GM23338 (cell line): ENCODE results near the gene NSD1. TPM values are rescaled to one million over a fixed set of nuclear protein-coding genes. Genes with fewer than 3 reads are reported as not detected.
A peak's percentile ranks its signal among the peaks of the same experiment; 100 is the strongest.

ENCODE experiments used
- ATAC-seq: fragments of 200-7000 bp; cut with Tn5 transposase; 3 replicates; pipeline ENCODE4 v1.9.1; 2020
- DNase-seq: peaks from one replicate; pipeline ENCODE4 v3.0.0-alpha.2; 2015; ENCODE audit warnings: low spot score
- H2AFZ ChIP-seq: fragments of 200-600 bp; sonication (generic); 2 replicates; pipeline ENCODE4 v1.8.0; 2016; ENCODE audit warnings: antibody characterized with exemption, mild to moderate bottlenecking, moderate library complexity
- H3F3A ChIP-seq: fragments of 200-600 bp; sonication (generic); replicated peaks from 2 replicates; pipeline ENCODE4 v1.8.0; 2017; ENCODE audit warnings: antibody characterized with exemption, mixed run types, low read depth
- H3K27ac ChIP-seq: fragments of 200-600 bp; sonication (generic); 2 replicates; pipeline ENCODE4 v1.6.1; 2016; ENCODE audit warnings: low read depth
- H3K27me3 ChIP-seq: fragments of 200-600 bp; sonication (generic); 2 replicates; pipeline ENCODE4 v1.8.0; 2016; ENCODE audit warnings: mild to moderate bottlenecking, mixed run types, moderate library complexity; ENCODE audit not compliant: insufficient read depth
- H3K36me3 ChIP-seq: fragments of 200-600 bp; sonication (generic); 2 replicates; pipeline ENCODE4 v1.8.0; 2016; ENCODE audit warnings: mild to moderate bottlenecking; ENCODE audit not compliant: insufficient read depth
- H3K4me1 ChIP-seq: fragments of 200-600 bp; sonication (generic); 2 replicates; pipeline ENCODE4 v1.8.0; 2016; ENCODE audit warnings: mild to moderate bottlenecking, moderate library complexity; ENCODE audit not compliant: insufficient read depth
- H3K4me2 ChIP-seq: fragments of 200-600 bp; sonication (generic); 2 replicates; pipeline ENCODE4 v1.7.1; 2017; ENCODE audit warnings: mixed run types
- H3K4me3 ChIP-seq: fragments of 200-600 bp; sonication (generic); 2 replicates; pipeline ENCODE4 v1.6.1; 2016; ENCODE audit warnings: mixed run types
- H3K79me2 ChIP-seq: fragments of 200-600 bp; sonication (generic); replicated peaks from 2 replicates; pipeline ENCODE4 v1.8.0; 2017; ENCODE audit warnings: mild to moderate bottlenecking; ENCODE audit not compliant: insufficient read depth
- H3K9me2 ChIP-seq: fragments of 200-600 bp; sonication (generic); 2 replicates; pipeline ENCODE4 v1.8.0; 2017; ENCODE audit not compliant: insufficient read depth
- H4K20me1 ChIP-seq: fragments of 200-600 bp; sonication (generic); replicated peaks from 2 replicates; pipeline ENCODE4 v1.8.0; 2017; ENCODE audit warnings: mild to moderate bottlenecking; ENCODE audit not compliant: insufficient read depth
- H3K27ac Mint-ChIP-seq: 2 replicates; pipeline ENCODE4 v1.8.0; 2020; ENCODE audit warnings: inconsistent platforms, mild to moderate bottlenecking, moderate library complexity, mixed read lengths
- H3K27me3 Mint-ChIP-seq: 3 replicates; pipeline ENCODE4 v1.8.0; 2022; ENCODE audit warnings: low read depth, mild to moderate bottlenecking, moderate library complexity, mixed read lengths, inconsistent platforms; ENCODE audit not compliant: insufficient read depth, poor library complexity
- H3K36me3 Mint-ChIP-seq: 3 replicates; pipeline ENCODE4 v1.8.0; 2021; ENCODE audit warnings: low read depth, mild to moderate bottlenecking, inconsistent platforms, moderate library complexity, mixed read lengths
- H3K4me1 Mint-ChIP-seq: 3 replicates; pipeline ENCODE4 v1.8.0; 2020; ENCODE audit warnings: mild to moderate bottlenecking, inconsistent platforms, mixed read lengths
- H3K4me3 Mint-ChIP-seq: 3 replicates; pipeline ENCODE4 v1.8.0; 2021; ENCODE audit warnings: moderate library complexity, mild to moderate bottlenecking, inconsistent platforms, mixed read lengths
- H3K9me3 Mint-ChIP-seq: 3 replicates; pipeline ENCODE4 v1.8.0; 2020; ENCODE audit warnings: moderate library complexity, mild to moderate bottlenecking, inconsistent platforms, mixed read lengths
- CREB1 ChIP-seq: fragments of 250-450 bp; sonication (Bioruptor Pico); IDR thresholded peaks from 2 replicates; pipeline ENCODE4 v1.5.0; 2020; ENCODE audit warnings: low read depth, mild to moderate bottlenecking, moderate library complexity
- EZH2 ChIP-seq: fragments of 200-600 bp; sonication (generic); IDR thresholded peaks from one replicate; pipeline ENCODE4 v1.8.0; 2017; ENCODE audit warnings: antibody characterized with exemption, mild to moderate bottlenecking, low read depth; ENCODE audit not compliant: unreplicated experiment
- EZH2phosphoT487 ChIP-seq: fragments of 200-600 bp; sonication (generic); IDR thresholded peaks from one replicate; pipeline ENCODE4 v1.8.1; 2018; ENCODE audit warnings: antibody characterized with exemption; ENCODE audit not compliant: unreplicated experiment
- JUNB ChIP-seq: IDR thresholded peaks from one replicate; pipeline ENCODE4 v1.6.1; 2016; ENCODE audit warnings: antibody characterized with exemption; ENCODE audit not compliant: unreplicated experiment
- NANOG ChIP-seq: IDR thresholded peaks from 2 replicates; pipeline ENCODE4 v1.6.1; 2016; ENCODE audit warnings: antibody characterized with exemption, borderline replicate concordance
- POLR2AphosphoS5 ChIP-seq: IDR thresholded peaks from 2 replicates; pipeline ENCODE4 v1.6.1; 2016; ENCODE audit warnings: antibody characterized with exemption, low read depth
- STAT1 ChIP-seq: IDR thresholded peaks from one replicate; pipeline ENCODE4 v1.6.1; 2016; ENCODE audit warnings: antibody characterized with exemption; ENCODE audit not compliant: unreplicated experiment
- ZNF114 ChIP-seq: fragments of 250-450 bp; sonication (Bioruptor Pico); IDR thresholded peaks from 2 replicates; pipeline ENCODE4 v1.5.0; 2020; ENCODE audit warnings: mild to moderate bottlenecking, moderate library complexity
- ZNF331 ChIP-seq: fragments of 250-450 bp; sonication (Bioruptor Pico); IDR thresholded peaks from 2 replicates; pipeline ENCODE4 v1.5.0; 2020; ENCODE audit warnings: low read depth, mild to moderate bottlenecking, moderate library complexity
- polyA plus RNA-seq: library from polyadenylated mRNA; unstranded; fragments of >200 nt; fragmentation: Nextera tagmentation; extraction: Ambion mirVana; gene quantifications from 2 replicates; pipeline ENCODE4 v1.2.1, GENCODE V29; 2016
- total RNA-seq: library from RNA; depleted of rRNA; stranded (reverse); fragments of >200 nt; shearing (Covaris generic); gene quantifications from 2 replicates; pipeline ENCODE4 v1.2.3, GENCODE V29; 2014
- TF ChIP-seq, protein P1 (sequence below), 2 experiments: fragments of 200-600 bp in 1 of 2; sonication (generic) in 1 of 2; conservative IDR thresholded peaks; 2 replicates each; pipeline versions ENCODE4 v1.5.1 to v1.6.1; 2016 to 2017; ENCODE audit warnings: antibody characterized with exemption in 2 of 2, low read depth in 2 of 2, mild to moderate bottlenecking in 2 of 2, moderate library complexity in 1 of 2
- TF ChIP-seq, protein P2 (sequence below): fragments of 250-450 bp; sonication (Bioruptor Pico); IDR thresholded peaks from 2 replicates; pipeline ENCODE4 v1.5.0; 2020; ENCODE audit warnings: mild to moderate bottlenecking, moderate library complexity
- TF ChIP-seq, protein P3 (sequence below): IDR thresholded peaks from 2 replicates; pipeline ENCODE4 v1.6.1; 2016; ENCODE audit warnings: antibody characterized with exemption
- TF ChIP-seq, protein P4 (sequence below): IDR thresholded peaks from one replicate; pipeline ENCODE4 v1.6.1; 2018; ENCODE audit warnings: antibody characterized with exemption; ENCODE audit not compliant: unreplicated experiment

Gene NSD1
- total and polyA plus RNA-seq, 2 experiments from 2014 or later: 96.4 to 106 TPM

DNA sequence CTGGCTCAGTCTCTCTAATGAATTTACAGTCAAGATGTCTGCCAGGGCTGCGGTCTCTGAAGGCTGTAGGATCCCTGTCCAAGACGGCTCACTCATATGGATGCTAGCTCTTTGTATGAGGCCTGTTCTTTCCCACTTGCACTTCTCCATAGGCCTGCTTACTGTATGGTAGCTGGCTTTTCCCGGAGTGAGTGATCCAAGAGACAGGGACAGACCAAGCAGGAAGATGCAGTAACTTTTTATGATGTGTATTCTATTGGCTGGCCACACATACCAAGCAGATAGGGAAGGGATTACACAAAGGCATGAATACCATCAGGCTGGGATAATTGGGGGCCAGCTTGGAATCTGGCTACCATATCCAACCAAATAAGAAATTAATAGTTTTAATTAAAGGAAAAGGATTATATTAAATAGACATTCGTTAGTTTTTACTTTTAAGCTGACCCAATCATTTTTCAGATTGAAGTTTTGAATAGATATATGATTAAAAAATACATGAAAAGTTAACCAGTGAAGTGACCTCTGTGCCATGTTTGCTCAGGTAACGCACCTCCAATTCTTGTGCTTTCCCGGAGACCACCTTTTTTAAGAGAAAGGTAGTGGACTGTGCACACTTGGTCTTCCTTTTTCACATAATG lies 20.6 kb downstream of the NSD1 start:
- DNase-seq (peak; percentile 18), ATAC-seq (peak; percentile 17; the same call in 2 of the 3 replicates)
- peak overlapping the region; percentile 12; the same call in 1 of the 2 replicates for H3K27ac ChIP-seq
- H3K4me1 ChIP-seq: no peaks in the 10 kb centered on the region
- peaks cover 29% of the 10 kb centered on the region for H3K36me3 ChIP-seq
- no peak overlapping the region for H3K4me3 ChIP-seq
- H4K20me1 ChIP-seq: peaks cover 83% of the 10 kb centered on the region
- H3K36me3 Mint-ChIP-seq: peaks cover 37% of the 10 kb centered on the region
- H3F3A ChIP-seq: peaks cover 3% of the 10 kb centered on the region; the same call in 1 of the 2 replicates
- no peak overlapping the region for H3K4me3 Mint-ChIP-seq
- TF ChIP-seq, protein P1, sequence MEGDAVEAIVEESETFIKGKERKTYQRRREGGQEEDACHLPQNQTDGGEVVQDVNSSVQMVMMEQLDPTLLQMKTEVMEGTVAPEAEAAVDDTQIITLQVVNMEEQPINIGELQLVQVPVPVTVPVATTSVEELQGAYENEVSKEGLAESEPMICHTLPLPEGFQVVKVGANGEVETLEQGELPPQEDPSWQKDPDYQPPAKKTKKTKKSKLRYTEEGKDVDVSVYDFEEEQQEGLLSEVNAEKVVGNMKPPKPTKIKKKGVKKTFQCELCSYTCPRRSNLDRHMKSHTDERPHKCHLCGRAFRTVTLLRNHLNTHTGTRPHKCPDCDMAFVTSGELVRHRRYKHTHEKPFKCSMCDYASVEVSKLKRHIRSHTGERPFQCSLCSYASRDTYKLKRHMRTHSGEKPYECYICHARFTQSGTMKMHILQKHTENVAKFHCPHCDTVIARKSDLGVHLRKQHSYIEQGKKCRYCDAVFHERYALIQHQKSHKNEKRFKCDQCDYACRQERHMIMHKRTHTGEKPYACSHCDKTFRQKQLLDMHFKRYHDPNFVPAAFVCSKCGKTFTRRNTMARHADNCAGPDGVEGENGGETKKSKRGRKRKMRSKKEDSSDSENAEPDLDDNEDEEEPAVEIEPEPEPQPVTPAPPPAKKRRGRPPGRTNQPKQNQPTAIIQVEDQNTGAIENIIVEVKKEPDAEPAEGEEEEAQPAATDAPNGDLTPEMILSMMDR (conservative IDR thresholded peaks at IDR 0.05; ENCODE audit: low read depth in 2 of 2): no peak
- TF ChIP-seq JUNB (no peak), STAT1 (no peak), POLR2AphosphoS5 (no peak), EZH2 (no peak), EZH2phosphoT487 (no peak), NANOG (no peak), CREB1 (CRISPR knock-in tag) (no peak), ZNF331 (CRISPR knock-in tag) (no peak), ZNF114 (CRISPR knock-in tag) (no peak)
- TF ChIP-seq, protein P2, sequence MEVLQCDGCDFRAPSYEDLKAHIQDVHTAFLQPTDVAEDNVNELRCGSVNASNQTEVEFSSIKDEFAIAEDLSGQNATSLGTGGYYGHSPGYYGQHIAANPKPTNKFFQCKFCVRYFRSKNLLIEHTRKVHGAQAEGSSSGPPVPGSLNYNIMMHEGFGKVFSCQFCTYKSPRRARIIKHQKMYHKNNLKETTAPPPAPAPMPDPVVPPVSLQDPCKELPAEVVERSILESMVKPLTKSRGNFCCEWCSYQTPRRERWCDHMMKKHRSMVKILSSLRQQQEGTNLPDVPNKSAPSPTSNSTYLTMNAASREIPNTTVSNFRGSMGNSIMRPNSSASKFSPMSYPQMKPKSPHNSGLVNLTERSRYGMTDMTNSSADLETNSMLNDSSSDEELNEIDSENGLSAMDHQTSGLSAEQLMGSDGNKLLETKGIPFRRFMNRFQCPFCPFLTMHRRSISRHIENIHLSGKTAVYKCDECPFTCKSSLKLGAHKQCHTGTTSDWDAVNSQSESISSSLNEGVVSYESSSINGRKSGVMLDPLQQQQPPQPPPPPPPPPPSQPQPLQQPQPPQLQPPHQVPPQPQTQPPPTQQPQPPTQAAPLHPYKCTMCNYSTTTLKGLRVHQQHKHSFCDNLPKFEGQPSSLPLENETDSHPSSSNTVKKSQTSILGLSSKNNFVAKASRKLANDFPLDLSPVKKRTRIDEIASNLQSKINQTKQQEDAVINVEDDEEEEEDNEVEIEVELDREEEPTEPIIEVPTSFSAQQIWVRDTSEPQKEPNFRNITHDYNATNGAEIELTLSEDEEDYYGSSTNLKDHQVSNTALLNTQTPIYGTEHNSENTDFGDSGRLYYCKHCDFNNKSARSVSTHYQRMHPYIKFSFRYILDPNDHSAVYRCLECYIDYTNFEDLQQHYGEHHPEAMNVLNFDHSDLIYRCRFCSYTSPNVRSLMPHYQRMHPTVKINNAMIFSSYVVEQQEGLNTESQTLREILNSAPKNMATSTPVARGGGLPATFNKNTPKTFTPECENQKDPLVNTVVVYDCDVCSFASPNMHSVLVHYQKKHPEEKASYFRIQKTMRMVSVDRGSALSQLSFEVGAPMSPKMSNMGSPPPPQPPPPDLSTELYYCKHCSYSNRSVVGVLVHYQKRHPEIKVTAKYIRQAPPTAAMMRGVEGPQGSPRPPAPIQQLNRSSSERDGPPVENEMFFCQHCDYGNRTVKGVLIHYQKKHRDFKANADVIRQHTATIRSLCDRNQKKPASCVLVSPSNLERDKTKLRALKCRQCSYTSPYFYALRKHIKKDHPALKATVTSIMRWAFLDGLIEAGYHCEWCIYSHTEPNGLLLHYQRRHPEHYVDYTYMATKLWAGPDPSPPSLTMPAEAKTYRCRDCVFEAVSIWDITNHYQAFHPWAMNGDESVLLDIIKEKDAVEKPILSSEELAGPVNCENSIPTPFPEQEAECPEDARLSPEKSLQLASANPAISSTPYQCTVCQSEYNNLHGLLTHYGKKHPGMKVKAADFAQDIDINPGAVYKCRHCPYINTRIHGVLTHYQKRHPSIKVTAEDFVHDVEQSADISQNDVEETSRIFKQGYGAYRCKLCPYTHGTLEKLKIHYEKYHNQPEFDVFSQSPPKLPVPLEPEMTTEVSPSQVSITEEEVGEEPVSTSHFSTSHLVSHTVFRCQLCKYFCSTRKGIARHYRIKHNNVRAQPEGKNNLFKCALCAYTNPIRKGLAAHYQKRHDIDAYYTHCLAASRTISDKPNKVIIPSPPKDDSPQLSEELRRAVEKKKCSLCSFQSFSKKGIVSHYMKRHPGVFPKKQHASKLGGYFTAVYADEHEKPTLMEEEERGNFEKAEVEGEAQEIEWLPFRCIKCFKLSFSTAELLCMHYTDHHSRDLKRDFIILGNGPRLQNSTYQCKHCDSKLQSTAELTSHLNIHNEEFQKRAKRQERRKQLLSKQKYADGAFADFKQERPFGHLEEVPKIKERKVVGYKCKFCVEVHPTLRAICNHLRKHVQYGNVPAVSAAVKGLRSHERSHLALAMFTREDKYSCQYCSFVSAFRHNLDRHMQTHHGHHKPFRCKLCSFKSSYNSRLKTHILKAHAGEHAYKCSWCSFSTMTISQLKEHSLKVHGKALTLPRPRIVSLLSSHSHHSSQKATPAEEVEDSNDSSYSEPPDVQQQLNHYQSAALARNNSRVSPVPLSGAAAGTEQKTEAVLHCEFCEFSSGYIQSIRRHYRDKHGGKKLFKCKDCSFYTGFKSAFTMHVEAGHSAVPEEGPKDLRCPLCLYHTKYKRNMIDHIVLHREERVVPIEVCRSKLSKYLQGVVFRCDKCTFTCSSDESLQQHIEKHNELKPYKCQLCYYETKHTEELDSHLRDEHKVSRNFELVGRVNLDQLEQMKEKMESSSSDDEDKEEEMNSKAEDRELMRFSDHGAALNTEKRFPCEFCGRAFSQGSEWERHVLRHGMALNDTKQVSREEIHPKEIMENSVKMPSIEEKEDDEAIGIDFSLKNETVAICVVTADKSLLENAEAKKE (CRISPR knock-in tag): no peak
- TF ChIP-seq, protein P3, sequence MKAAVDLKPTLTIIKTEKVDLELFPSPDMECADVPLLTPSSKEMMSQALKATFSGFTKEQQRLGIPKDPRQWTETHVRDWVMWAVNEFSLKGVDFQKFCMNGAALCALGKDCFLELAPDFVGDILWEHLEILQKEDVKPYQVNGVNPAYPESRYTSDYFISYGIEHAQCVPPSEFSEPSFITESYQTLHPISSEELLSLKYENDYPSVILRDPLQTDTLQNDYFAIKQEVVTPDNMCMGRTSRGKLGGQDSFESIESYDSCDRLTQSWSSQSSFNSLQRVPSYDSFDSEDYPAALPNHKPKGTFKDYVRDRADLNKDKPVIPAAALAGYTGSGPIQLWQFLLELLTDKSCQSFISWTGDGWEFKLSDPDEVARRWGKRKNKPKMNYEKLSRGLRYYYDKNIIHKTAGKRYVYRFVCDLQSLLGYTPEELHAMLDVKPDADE: no peak
- TF ChIP-seq, protein P4, sequence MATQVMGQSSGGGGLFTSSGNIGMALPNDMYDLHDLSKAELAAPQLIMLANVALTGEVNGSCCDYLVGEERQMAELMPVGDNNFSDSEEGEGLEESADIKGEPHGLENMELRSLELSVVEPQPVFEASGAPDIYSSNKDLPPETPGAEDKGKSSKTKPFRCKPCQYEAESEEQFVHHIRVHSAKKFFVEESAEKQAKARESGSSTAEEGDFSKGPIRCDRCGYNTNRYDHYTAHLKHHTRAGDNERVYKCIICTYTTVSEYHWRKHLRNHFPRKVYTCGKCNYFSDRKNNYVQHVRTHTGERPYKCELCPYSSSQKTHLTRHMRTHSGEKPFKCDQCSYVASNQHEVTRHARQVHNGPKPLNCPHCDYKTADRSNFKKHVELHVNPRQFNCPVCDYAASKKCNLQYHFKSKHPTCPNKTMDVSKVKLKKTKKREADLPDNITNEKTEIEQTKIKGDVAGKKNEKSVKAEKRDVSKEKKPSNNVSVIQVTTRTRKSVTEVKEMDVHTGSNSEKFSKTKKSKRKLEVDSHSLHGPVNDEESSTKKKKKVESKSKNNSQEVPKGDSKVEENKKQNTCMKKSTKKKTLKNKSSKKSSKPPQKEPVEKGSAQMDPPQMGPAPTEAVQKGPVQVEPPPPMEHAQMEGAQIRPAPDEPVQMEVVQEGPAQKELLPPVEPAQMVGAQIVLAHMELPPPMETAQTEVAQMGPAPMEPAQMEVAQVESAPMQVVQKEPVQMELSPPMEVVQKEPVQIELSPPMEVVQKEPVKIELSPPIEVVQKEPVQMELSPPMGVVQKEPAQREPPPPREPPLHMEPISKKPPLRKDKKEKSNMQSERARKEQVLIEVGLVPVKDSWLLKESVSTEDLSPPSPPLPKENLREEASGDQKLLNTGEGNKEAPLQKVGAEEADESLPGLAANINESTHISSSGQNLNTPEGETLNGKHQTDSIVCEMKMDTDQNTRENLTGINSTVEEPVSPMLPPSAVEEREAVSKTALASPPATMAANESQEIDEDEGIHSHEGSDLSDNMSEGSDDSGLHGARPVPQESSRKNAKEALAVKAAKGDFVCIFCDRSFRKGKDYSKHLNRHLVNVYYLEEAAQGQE: no peak
- H3K27me3 ChIP-seq: no peaks in the 10 kb centered on the region
- no peak overlapping the region for H3K4me2 ChIP-seq
- H2AFZ ChIP-seq: no peak overlapping the region
- peaks cover 9% of the 10 kb centered on the region for H3K27me3 Mint-ChIP-seq
- peaks cover 100% of the 10 kb centered on the region for H3K79me2 ChIP-seq
- H3K9me3 Mint-ChIP-seq: no peaks in the 10 kb centered on the region
- H3K9me2 ChIP-seq: no peaks in the 10 kb centered on the region
- peak overlapping the region; percentile 62 for H3K27ac Mint-ChIP-seq
- peaks cover 5% of the 10 kb centered on the region; the same call in 2 of the 3 replicates for H3K4me1 Mint-ChIP-seq
